Fibroblast of skin of back (primary cell): Measurements from ENCODE around the gene NUBPL. TPM values are rescaled to one million over a fixed set of nuclear protein-coding genes. Genes with fewer than 3 reads are reported as not detected.

Experiments used
- DNase-seq: peaks from one replicate; pipeline ENCODE4 v3.0.0-alpha.2; 2013
- polyA plus RNA-seq, 2 experiments: library from polyadenylated mRNA; unstranded; fragments of 120-200 nt; gene quantifications; one replicate each; pipeline ENCODE4 v1.2.1, GENCODE V29; 2013; ENCODE audit not compliant: insufficient read length in 2 of 2

Gene NUBPL, protein sequence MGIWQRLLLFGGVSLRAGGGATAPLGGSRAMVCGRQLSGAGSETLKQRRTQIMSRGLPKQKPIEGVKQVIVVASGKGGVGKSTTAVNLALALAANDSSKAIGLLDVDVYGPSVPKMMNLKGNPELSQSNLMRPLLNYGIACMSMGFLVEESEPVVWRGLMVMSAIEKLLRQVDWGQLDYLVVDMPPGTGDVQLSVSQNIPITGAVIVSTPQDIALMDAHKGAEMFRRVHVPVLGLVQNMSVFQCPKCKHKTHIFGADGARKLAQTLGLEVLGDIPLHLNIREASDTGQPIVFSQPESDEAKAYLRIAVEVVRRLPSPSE
- 6.2 TPM for polyA plus RNA-seq (2013, experiment 1 of 2; ENCODE audit: insufficient read length)
- 5.7 TPM for polyA plus RNA-seq (2013, experiment 2 of 2; ENCODE audit: insufficient read length)

DNA sequence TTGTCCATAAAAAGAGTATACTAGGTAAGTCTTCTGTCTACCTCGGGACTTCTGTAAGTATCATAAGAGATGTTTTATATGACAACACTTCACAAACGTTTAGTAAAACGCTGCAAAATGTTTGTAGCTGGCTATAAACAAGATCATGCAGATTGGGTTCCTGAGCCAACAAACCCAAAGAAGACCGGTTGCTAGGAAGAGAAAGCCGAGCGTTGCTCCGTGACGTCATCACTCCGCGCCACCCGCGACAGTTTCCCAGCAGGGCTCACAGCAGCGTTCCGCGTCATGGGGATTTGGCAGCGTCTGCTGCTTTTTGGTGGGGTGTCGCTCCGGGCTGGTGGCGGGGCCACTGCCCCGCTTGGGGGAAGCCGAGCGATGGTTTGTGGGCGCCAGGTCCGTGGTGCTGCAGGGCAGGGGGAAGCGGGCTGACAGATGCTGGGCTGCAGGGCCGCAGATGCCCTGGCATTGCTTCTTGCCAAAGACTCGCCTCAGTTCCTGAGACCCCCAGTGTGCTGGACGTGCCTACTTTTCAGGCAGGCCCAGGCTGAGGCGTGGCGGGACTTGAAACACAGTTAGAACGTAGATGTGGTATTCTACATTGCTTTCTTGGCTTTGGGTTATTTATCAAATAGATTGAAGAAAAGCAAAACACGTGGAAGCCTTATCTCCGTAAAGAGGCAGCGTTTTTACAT, at the start of gene NUBPL:
Gene NUBPL (plus strand): TSS at position 250 of the 692 bp plus-strand sequence. CDS start 36 bp downstream, at position 286.
- peak; percentile 93 for DNase-seq

DNA sequence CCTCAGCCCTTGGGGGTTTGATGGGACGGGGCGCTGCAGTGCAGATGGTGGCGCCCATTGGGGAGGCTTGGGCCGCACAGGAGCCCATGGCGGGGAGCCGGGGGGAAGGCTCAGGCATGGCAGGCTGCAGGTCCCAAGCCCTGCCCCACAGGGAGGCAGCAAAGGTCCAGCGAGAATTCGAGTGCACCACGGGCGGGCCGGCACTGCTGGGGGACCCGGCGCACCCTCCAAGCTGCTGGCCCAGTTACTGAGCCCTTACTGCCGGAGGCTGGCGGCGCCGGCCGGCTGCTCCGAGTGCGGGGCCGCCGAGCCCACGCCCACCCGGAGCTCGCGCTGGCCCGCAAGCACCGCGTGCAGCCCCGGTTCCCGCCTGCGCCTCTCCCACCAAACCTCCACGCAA, 34.1 kb upstream of the NUBPL start:
- DNase-seq: no peak

DNA sequence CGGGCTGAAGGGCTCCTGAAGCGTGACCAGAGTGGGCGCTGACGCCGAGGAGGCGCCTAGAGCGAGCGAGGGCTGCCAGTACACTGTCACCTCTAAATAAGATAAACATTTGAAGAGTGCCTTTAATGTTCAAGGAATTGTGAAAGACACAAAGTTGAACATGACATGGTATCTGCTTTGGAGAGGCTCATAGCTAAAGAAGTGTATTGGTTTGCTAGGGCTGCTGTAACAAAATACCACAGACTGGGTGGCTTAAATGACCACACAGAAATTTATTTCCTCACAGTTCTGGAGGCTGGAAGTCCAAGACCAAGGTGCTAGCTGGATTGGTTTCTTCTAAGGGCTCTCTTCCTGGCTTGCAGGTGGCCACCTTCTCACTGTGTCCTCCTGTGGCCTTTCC, 33.7 kb upstream of the NUBPL start:
- DNase-seq: no peak

DNA sequence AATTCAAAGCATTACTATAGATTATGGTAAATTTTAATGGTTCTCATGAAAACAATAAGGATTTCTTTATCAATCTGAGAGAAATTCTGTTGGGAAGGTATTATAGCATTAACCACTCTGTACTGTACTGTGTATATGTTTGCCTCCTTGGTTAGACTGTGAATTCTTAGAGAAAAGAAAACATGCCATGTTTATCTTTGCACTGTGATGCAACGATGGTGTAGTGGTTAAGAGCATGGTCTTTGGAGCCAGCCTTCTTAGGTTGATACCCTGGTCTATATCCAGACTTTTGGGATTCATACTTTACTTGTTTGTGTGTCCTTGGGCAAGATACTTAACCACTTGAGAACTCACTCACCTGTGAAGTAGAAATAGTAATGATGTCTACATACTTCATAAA, 32.2 kb upstream of the NUBPL start:
- DNase-seq: peak; percentile 8

DNA sequence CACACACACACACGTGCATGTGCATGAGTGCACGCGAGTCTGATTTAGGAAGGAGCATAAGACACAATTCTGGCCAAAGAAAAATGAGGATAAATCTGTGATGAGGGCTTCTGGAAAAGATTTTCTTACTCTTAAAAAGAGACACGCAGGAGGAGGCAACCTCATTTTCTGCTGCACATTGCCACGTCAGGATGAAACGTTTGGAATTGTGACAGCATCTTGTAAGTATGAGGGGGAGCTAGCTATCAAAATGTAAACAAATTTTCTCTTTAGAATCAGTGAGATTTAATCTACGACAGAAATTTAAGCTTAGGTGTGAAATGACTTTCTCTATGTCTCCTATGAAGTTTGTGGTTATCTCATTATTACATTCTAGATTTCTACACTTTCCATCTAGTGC, 31.1 kb upstream of the NUBPL start:
- DNase-seq: peak; percentile 20

DNA sequence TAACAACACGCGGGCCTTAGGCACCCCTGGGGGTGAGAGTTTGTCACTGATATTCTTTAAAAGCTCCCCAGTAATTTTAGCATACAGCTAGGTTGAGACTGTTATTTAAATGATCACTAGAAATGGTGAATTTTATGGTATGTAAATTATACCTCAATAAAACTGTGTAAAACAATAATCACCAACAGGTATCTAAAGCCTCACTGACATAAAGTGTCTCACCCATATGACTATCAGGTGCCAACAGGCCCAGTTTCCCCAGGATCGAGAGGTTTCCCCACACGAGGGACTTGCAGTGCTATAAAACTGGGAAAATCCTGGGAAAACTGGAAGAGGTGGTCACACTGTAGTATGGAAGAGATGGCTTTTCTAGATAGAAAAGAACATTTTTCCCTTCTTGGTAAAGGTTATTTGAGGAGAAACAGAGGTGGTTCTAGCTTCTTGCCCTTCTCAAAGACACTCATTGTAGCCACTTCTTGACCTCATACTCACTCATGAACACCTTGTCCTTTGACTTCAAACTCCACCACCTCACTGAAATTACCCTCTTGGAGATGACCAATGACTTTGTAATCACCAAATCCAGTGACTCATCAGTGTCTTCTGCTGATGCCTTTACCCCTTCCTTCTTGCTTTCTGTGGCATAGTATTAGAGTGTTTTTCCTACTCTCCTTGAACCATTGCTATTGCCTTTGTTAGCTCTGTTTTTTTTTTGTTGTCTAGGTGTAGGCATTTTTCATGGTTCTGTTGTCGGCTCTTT, 24.8 kb upstream of the NUBPL start:
- DNase-seq: no peak

DNA sequence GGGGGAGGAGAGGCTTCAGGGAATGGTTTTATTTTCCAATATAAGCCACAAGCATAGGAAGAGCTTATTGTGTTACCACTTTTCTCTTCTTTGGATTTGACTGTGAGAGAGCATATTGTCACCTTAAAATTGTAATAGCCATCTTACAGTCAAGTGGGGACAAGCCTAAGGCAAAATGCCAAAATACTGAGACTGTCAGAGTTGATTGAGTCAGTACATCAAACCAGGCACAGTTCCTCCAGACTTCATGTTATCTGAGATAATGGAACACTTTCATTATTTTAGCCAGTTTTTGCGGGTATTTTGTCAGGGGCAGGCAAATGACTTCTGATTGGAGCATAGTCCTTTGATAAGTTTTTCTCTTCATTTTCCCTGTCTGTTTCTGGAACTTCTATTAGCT, 19.5 kb upstream of the NUBPL start:
- no peak for DNase-seq

DNA sequence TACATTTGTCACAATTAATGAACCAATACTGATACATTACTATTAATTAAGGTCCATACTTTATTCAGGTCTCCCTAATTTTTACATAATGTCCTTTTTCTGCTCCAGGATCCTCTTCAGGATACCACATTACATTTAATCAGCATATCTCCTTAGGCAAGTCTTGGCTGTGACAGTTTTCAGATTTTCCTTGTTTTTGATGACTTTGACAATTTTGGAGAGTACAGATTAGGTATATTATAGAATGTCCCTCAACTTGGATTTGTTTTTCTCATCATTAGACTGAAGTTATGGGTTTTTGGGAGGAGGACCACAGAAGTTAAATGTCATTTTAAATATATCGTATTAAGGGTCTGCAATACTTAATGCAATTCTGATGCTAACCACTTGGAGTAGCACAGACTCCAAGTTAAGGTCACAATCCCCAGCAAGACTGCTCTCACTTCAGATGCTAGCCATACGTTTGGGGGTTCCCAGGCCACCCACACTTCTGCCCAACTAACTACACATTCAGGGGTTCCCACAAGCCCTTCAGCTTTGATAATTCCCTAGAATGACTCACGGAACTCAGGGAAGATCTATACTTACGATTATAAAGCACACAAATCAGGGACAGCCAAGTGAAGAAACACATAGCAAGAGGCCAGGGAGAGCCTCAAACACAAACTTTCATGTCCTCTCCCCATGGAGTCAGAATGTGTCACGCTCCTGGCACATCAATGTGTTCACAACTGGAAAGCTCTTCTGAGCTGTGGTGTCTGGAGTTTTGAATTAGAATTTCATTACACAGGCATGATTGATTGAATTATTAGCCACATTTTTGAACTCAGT, 17.0 kb upstream of the NUBPL start:
- peak; percentile 8 for DNase-seq

DNA sequence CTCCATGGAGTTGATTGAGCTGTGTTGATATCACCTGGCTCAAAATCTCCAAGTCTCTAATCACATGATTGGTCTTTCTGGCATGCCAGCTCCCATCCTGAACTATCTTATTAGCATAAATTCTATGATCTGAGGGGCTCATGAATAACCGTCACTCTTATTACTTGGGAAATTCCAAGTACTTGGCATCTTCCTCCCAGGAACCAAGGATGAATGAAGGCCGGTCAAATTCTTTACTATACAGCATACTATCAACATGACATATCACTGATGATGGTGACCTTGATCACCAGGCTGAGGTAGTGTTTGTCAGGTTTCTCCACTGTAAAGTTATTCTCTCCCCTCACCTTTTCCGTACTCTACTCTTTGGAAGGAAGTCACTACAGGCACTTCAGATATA, 16.4 kb upstream of the NUBPL start:
- DNase-seq: no peak

DNA sequence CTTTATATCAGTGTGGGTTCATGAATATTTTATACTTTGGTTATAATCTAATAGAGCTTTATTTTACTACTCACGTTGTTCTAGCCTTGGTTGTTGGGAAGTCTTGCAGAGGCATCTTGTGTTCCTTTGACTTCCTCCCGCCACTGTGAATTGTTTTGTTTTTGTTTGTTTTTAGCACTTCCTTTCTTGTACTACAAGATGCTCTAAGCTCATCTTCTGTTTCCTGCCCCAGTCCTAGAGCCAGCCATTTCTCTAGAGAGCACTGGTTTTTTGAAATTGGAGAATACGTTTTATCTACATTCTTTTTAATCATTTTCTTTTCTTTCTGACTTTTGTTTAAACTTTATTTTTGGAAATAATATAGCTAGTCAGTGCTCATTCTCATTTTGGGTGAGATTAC, 15.9 kb upstream of the NUBPL start:
- DNase-seq: no peak

DNA sequence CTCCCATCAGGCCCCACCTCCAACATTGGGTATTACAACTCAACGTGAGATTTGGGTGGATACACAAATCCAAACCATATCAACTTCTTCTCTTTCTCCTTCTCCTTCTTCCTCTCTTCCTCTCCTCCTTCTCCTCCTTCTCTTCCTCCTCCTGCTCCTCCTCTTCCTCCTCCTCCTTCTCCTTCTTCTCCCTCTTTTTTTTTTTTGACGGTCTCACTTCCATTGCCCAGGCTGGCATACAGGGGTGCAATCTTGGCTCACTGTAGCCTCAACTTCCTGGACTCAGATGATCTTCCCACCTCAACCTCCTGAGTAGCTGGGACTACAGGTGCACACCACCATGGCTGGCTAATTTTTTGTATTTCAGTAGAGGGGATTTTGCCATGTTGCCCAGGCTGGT, 11.4 kb upstream of the NUBPL start:
- no peak for DNase-seq

DNA sequence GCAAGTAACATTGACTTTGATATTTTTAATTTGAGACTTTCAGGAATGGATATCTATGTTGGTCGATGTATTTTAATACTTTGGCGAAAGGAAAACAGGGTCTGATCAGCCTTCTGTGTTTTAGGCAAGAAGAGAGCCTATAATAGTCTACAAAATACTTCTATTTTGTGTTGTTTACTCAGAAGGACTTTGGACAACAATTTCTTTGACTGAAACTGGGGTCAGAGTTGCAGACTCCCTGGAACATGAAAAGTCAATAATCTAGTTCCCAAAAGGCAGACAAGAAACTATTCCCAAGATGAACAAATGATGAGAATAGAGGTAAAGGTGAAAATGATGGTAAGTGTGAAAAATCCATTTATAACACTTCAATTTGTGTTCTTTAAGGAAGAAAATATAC, 10.6 kb upstream of the NUBPL start:
- DNase-seq: no peak

DNA sequence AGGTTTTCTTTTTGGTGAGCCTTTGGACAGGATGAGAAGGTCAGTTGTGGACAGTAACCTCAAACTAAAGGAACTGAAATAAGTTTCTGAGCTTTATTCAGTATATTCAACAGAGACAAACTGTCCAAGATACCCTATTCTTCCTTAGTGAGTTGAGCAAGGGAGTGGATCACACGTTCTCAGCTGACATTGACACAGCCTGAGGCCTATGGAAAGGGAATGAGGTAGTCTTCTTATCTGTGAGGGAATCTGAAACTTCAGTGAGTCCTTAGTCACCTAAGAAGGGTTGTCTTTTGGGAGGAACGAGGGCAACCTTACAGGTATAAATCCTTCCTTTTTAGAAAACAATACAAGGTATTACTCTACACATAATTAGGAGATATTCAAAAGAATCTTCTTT, 5.0 kb upstream of the NUBPL start:
- DNase-seq: no peak

DNA sequence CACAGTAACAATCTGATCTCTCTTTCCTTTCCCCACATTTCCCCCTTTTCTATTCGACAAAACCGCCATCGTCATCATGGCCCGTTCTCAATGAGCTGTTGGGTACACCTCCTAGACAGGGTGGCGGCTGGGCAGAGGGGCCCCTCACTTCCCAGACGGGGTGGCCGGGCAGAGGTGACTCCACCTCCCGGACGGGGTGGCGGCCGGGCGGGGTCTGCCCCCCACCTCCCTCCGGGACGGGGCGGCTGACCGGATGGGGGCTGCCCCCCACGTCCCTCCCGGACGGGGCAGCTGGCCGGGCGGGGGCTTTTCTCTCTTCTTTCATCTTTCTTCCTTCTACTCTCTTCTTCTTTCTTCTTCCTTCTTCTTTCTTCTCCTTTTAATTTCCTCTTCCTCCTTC, 1.3 kb upstream of the NUBPL start:
- no peak for DNase-seq

DNA sequence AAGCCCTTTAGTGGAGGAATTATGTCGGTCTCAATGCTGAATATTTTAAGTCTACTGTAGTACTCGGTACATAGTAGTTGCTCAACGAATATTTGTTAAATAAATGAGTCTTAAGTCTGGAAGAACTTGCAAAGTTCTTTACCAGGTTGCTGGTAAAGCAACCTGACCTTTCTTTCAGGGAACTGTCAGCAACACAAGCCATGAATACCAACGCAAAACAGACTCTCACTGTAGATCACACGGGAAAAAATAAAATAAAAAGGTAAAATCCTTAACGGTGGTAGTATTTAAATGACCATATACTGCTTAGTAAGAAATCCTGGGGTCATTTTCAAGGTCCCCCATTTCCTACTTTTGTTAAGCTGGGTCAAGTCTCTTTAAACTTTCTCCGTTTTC, 447 bp upstream of the NUBPL start:
- no peak for DNase-seq

DNA sequence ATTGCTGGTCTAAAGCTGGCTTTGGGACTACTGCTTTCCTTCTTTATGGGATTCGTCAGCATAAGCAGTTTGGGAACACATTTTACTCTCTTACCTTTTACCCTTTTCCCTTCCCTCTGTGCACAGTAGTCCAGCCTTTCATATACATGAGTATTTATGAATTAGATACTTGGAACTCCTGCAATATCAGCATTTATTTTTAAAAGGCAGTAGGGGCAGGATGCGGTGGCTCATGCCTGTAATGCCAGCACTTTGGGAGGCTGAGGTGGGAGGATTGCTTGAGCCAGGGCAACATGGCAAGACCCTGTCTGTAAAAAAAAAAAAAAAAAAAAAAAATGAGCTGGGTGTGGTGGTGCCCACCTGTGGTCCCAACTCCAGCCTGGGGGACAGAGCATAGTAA, 3.0 kb downstream of the NUBPL start:
- no peak for DNase-seq

DNA sequence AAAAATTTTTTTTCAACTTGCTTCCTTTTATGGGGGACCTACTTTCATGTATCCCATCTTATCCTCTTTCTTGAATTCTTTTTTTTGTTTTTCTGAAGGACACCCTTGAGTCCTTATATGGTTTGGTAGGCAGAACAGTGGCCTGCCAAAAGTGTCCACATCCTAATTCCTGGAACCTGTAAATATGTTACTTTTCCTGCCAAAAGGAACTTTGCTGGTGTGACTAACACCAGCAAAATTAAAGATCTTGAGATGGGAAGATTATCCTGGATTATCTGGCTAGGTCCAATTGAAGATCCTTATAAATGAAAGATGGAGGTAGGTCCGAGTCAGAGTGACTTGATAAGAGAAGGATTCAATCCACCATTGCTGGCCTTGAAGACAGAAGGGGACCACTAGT, 5.3 kb downstream of the NUBPL start:
- DNase-seq: no peak

DNA sequence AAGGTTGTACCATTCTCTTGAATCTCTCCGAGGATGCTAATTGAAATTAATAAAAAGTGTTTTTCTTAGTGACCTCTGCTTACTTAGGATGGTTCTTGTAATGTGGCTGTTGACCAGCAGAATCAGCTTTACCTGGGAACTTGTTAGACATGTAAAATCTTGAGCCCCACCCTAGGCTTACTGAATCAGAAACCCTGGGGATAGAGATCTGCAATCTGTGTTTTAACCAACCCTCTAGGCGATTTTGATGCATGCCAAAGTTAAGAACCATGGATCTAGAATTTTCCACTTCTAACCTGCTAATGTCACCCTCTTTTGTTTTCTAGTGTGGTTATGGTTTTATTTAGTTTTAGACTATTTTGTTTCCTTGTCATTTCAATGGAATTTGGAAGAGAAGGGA, 6.5 kb downstream of the NUBPL start:
- DNase-seq: no peak

DNA sequence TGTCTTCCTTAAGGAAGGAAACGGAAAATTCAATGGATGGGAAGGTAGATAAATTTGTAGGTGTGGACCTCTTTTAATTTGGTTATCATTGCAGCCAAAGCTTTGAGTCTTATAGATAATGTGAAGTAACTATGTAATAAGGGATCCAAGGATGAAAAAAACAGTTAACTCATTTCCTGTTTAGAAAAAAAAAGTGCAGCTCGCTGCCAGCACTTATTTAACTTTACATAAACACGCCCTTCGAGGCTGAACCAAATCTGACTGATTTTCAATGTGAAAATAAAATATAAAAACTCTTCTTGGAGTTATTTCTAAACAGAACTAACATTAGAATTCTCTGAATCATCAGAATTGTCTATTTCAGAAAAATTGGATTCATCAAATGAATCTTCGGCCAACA, 7.0 kb downstream of the NUBPL start:
- no peak for DNase-seq

DNA sequence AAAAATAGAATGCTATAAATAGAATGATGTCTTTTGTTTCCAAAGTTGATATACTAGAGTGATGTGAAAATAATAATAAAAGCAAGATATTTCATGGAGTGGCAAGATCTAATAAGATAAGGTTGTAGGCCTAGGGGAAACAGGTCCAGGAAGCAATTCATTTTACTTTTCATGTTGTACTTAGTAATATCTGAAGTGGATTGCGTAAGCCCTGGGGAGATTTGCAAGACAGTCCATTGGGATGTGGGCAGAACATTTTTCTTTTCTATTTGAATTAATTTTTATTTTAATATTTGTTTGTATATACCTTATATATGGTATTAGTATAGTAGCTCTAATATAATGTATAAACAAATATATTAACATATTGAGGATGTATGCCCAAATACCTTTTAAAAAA, 7.5 kb downstream of the NUBPL start:
- DNase-seq: no peak

DNA sequence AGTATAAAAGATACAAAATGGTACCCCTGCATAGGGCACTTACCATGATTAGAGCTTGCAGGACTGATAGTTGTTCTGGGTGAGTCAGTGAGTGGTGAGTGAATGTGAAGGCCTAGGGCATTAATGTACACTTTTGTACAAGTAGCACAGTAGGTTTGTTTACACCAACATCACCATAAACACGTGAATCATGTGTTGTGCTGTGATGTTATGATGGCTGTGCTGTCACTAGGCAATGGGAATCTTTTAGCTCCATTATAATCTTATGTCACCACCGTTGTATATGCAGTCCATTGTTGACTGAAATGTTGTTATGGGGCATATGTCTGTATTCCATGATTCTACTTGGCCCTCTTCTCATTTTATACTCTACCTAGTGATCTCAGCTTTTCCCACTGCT, 11.8 kb downstream of the NUBPL start:
- no peak for DNase-seq

DNA sequence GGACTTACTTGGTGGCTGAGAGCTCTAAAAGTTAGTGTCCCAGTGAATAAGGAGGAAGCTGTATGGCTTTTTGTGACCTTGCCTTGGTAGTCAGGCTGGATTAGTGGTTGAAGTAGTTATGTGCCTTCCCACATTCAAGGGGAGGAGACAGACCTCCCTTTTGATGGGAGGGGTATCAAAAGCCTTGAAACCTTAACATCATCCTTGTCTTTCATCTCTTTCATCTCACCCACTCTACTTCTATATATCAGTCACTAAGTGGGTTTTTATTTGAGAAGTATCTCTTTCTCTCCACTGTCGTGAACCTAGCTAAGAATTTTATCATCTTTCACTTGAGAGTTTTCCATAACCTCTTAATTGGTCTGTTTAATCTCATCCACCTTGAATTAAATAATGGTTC, 15.7 kb downstream of the NUBPL start:
- no peak for DNase-seq

DNA sequence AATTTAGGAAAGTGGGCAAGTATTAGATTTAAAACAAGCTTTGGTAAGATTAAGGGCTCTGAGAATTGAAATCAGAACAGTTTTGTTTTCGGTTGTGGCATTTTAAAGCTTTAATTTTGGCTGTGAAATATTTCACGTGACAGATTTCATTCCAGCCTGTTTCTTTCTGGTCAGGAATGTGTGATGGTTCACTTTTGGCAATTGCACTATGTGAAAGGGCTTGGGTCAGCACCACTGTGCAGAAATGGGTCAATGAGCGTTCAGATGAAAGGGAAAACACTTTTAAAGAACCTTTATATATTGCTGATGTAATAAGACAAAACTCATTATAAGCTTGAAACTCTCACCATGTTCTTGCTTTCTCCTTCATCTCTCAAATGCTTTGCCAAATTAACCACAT, 17.1 kb downstream of the NUBPL start:
- no peak for DNase-seq
